ENCODE measurements around the gene CLEC4F. TPM values are rescaled to one million over a fixed set of nuclear protein-coding genes. Genes with fewer than 3 reads are reported as not detected.

CLEC4F gene
- total and polyA plus RNA-seq, 2 of the 4 experiments (the other 2 are of a cell fraction) = not detected

GRCh38 chr2:70851704-70852103, 31.3 kb upstream of the CLEC4F start:
- H2BK120ac ChIP-seq (ENCODE audit: low read depth, low read length) = no peak overlapping the region
- H2AFZ ChIP-seq (replicated peaks; ENCODE audit: low read length, poor library complexity) = no peak overlapping the region
- no peak overlapping the region for H3K18ac ChIP-seq (ENCODE audit: low read depth, low read length)
- H3K4me3 ChIP-seq (ENCODE audit: insufficient read depth, low read depth, low read length) = no peak overlapping the region
- no peak overlapping the region for H2BK15ac ChIP-seq (ENCODE audit: low read depth, low read length)
- no peak overlapping the region for H3K27ac ChIP-seq (ENCODE audit: insufficient read depth, low read length)
- no peaks in the 10 kb centered on the region for H3K4me1 ChIP-seq (ENCODE audit: control insufficient read depth, insufficient read depth, low read length)
- intact Hi-C loops (cut with micrococcal nuclease) = no loop called here
- H3K36me3 ChIP-seq (ENCODE audit: control insufficient read depth, insufficient read depth, low read length) = no peaks in the 10 kb centered on the region
- no peak overlapping the region for H3K4me2 ChIP-seq (ENCODE audit: low read depth, low read length)
- DNase-seq (no peak), ATAC-seq (ENCODE audit: low read depth) (no peak)
- H2BK5ac ChIP-seq (ENCODE audit: low read depth, low read length, poor library complexity, severe bottlenecking) = no peak overlapping the region
- dilution Hi-C loops (cut with HindIII; ENCODE audit: low sequenced_read_pairs, unreplicated experiment) = no loop called here
- TF ChIP-seq, protein P1, sequence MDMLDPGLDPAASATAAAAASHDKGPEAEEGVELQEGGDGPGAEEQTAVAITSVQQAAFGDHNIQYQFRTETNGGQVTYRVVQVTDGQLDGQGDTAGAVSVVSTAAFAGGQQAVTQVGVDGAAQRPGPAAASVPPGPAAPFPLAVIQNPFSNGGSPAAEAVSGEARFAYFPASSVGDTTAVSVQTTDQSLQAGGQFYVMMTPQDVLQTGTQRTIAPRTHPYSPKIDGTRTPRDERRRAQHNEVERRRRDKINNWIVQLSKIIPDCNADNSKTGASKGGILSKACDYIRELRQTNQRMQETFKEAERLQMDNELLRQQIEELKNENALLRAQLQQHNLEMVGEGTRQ (IDR thresholded peaks at IDR 0.05; ENCODE audit: low read depth, low read length) = no peak
- TF ChIP-seq CTCF (conservative IDR thresholded peaks at IDR 0.05; ENCODE audit: low read depth, low read length) (no peak), RAD21 (IDR thresholded peaks at IDR 0.05; ENCODE audit: low read length) (no peak), NFE2L2 (IDR thresholded peaks at IDR 0.05; ENCODE audit: low read depth, low read length) (no peak), CHD1 (IDR thresholded peaks at IDR 0.05; ENCODE audit: low read depth, low read length) (no peak), RCOR1 (IDR thresholded peaks at IDR 0.05; ENCODE audit: insufficient replicate concordance, low read length) (no peak), FOS (IDR thresholded peaks at IDR 0.05; ENCODE audit: low read depth, low read length) (no peak), CEBPB (IDR thresholded peaks at IDR 0.05; ENCODE audit: low read depth, low read length) (no peak), MAFK (IDR thresholded peaks at IDR 0.05; ENCODE audit: low read depth, low read length) (no peak), BHLHE40 (IDR thresholded peaks at IDR 0.05; ENCODE audit: low read depth, low read length) (no peak), SMC3 (IDR thresholded peaks at IDR 0.05; ENCODE audit: low read depth, low read length) (no peak), MAZ (IDR thresholded peaks at IDR 0.05; ENCODE audit: borderline replicate concordance, low read depth, low read length) (no peak), POLR2A (IDR thresholded peaks at IDR 0.05; ENCODE audit: low read depth, low read length) (no peak), MXI1 (IDR thresholded peaks at IDR 0.05; ENCODE audit: borderline replicate concordance, low read depth, low read length) (no peak), RFX5 (IDR thresholded peaks at IDR 0.05; ENCODE audit: low read depth, low read length) (no peak)
- TF ChIP-seq, protein P2, sequence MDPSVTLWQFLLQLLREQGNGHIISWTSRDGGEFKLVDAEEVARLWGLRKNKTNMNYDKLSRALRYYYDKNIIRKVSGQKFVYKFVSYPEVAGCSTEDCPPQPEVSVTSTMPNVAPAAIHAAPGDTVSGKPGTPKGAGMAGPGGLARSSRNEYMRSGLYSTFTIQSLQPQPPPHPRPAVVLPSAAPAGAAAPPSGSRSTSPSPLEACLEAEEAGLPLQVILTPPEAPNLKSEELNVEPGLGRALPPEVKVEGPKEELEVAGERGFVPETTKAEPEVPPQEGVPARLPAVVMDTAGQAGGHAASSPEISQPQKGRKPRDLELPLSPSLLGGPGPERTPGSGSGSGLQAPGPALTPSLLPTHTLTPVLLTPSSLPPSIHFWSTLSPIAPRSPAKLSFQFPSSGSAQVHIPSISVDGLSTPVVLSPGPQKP (IDR thresholded peaks at IDR 0.05; ENCODE audit: borderline replicate concordance, low read depth, low read length) = no peak
- H4K5ac ChIP-seq (ENCODE audit: low read depth, low read length) = no peak overlapping the region
- no peak overlapping the region for H3K9ac ChIP-seq (ENCODE audit: low read depth, low read length)
- no peak overlapping the region for H3K23ac ChIP-seq (ENCODE audit: low read depth, low read length)
- H2BK20ac ChIP-seq (ENCODE audit: low read depth, low read length) = no peak overlapping the region
- no CpG with 5 or more reads among the region's 4 CpGs for WGBS, 2 experiments (ENCODE audit: extremely low coverage in 2 of 2, insufficient read length in 1 of 2)
- H4K8ac ChIP-seq (ENCODE audit: low read depth in 2 of 2, low read length in 2 of 2) = no peak overlapping the region
- H3K79me1 ChIP-seq (ENCODE audit: low read depth in 1 of 2, low read length in 2 of 2) = no peaks in the 10 kb centered on the region
- H3K14ac ChIP-seq (replicated peaks; ENCODE audit: low read depth, low read length) = no peak overlapping the region
- no peak overlapping the region for H2AK9ac ChIP-seq (replicated peaks; ENCODE audit: low read depth, low read length, poor library complexity)
- in situ Hi-C loops (cut with MboI; ENCODE audit: low sequenced_read_pairs) = no loop called here
- no peaks in the 10 kb centered on the region for H3K9me1 ChIP-seq (ENCODE audit: insufficient read depth, low read length)
- POLR2A ChIA-PET (ENCODE audit: unreplicated experiment) = no interaction called here
- H4K20me1 ChIP-seq (ENCODE audit: insufficient read depth, low read length) = no peaks in the 10 kb centered on the region
- no peaks in the 10 kb centered on the region for H3K9me3 ChIP-seq (ENCODE audit: control insufficient read depth, insufficient read depth, low read length)
- no peak overlapping the region for H4K91ac ChIP-seq (ENCODE audit: insufficient read depth, low read depth, low read length)
- H3K4ac ChIP-seq (ENCODE audit: low read depth, low read length) = no peak overlapping the region
- CTCF ChIA-PET = no interaction called here
- no peak overlapping the region for H2AK5ac ChIP-seq (ENCODE audit: low read depth, low read length)
- peaks cover 16% of the 10 kb centered on the region for H3K27me3 ChIP-seq (ENCODE audit: control insufficient read depth, insufficient read depth, low read length)
- no peak overlapping the region for H3K56ac ChIP-seq (ENCODE audit: extremely low read depth, insufficient read depth, low read length)
- no TSS peak for BruUV-seq (replicated peaks)
